Fibroblast of lung (primary cell): Measurements from ENCODE around the gene FIS1.
"Not testable (repeated sequence)": the region's sequence is repeated elsewhere in the genome, so short reads cannot be mapped to it uniquely, and the experiment has no call there.

Experiments used
- CTCF ChIP-seq, 2 donors: IDR thresholded peaks in 1 of 2; conservative IDR thresholded peaks in 1 of 2; 1 replicate in 1 of 2; 2 replicates in 1 of 2; pipeline ENCODE4 v1.5.1; 2011 to 2012; ENCODE audit warnings: low read length in 2 of 2, control low read depth in 1 of 2, inconsistent platforms in 1 of 2, low read depth in 1 of 2, mild to moderate bottlenecking in 1 of 2
- EZH2 ChIP-seq: IDR thresholded peaks from 2 replicates; pipeline ENCODE4 v1.5.1; 2012; ENCODE audit warnings: low read length, control low read depth, mild to moderate bottlenecking; ENCODE audit errors: missing control alignments

- TF ChIP-seq CTCF (conservative IDR thresholded peaks at IDR 0.05 in 1 of 2, IDR thresholded peaks at IDR 0.05 in 1 of 2; ENCODE audit: low read depth in 1 of 2, low read length in 2 of 2); EZH2: not testable (repeated sequence)
Measured at GRCh38 chr7:101285880-101286279, 41.0 kb upstream of the FIS1 start.
